ENCODE results near the gene GRK2. TPM values are rescaled to one million over a fixed set of nuclear protein-coding genes. Genes with fewer than 3 reads are reported as not detected.

Gene GRK2
- total and polyA plus RNA-seq, 3 donors from 2014 or later: 45.6 to 87.6 (median 64.3) TPM

GRCh38 chr11:67280341-67280787 is 14.1 kb downstream of the GRK2 start:
- Histone ChIP-seq H3K9me3 (no peaks in the 10 kb centered on the region), H3K4me3 (no peak overlapping the region), H3K36me3 (ENCODE audit: low read depth, missing control alignments) (no peaks in the 10 kb centered on the region), H3K27me3 (no peaks in the 10 kb centered on the region), H3K27ac (no peak overlapping the region), H3K4me1 (peaks cover 29% of the 10 kb centered on the region)
- intact Hi-C loops (cut with DNase I; ENCODE audit: low total_unique reads): no loop called here
- WGBS, 2 donors: 72 to 81% methylated on average over 9 to 13 of the region's 13 CpGs
- TF ChIP-seq CTCF (IDR thresholded peaks at IDR 0.05) (no peak), POLR2A (IDR thresholded peaks at IDR 0.05) (no peak)
- no peak for DNase-seq

GRCh38 chr11:67280788-67281551 is 14.7 kb downstream of the GRK2 start:
- no peaks in the 10 kb centered on the region for H3K36me3 ChIP-seq (ENCODE audit: low read depth, missing control alignments)
- intact Hi-C loops (cut with DNase I; ENCODE audit: low total_unique reads): no loop called here
- H3K4me3 ChIP-seq: no peak overlapping the region
- TF ChIP-seq CTCF (IDR thresholded peaks at IDR 0.05) (no peak), POLR2A (IDR thresholded peaks at IDR 0.05) (no peak)
- no peaks in the 10 kb centered on the region for H3K9me3 ChIP-seq
- H3K27me3 ChIP-seq: no peaks in the 10 kb centered on the region
- H3K27ac ChIP-seq: no peak overlapping the region
- peaks cover 23% of the 10 kb centered on the region for H3K4me1 ChIP-seq
- DNase-seq: no peak
- WGBS, 2 donors: 91 to 96% methylated on average over 12 to 31 of the region's 31 CpGs

GRCh38 chr11:67281552-67282150 is 15.4 kb downstream of the GRK2 start:
- no peaks in the 10 kb centered on the region for H3K9me3 ChIP-seq
- H3K36me3 ChIP-seq (ENCODE audit: low read depth, missing control alignments): no peaks in the 10 kb centered on the region
- H3K27ac ChIP-seq: no peak overlapping the region
- TF ChIP-seq POLR2A (IDR thresholded peaks at IDR 0.05): no peak
- TF ChIP-seq CTCF (IDR thresholded peaks at IDR 0.05): no peak
- intact Hi-C loops (cut with DNase I; ENCODE audit: low total_unique reads): no loop called here
- 93 to 95% methylated on average over 20 to 27 of the region's 27 CpGs for WGBS, 2 donors
- no peak overlapping the region for H3K4me3 ChIP-seq
- DNase-seq: no peak
- peaks cover 17% of the 10 kb centered on the region for H3K4me1 ChIP-seq
- no peaks in the 10 kb centered on the region for H3K27me3 ChIP-seq

- WGBS, 2 donors: 91 to 93% methylated on average over 17 to 20 of the region's 20 CpGs
- TF ChIP-seq POLR2A (IDR thresholded peaks at IDR 0.05) (no peak), CTCF (IDR thresholded peaks at IDR 0.05) (no peak)
- Histone ChIP-seq H3K4me1 (peaks cover 16% of the 10 kb centered on the region), H3K9me3 (no peaks in the 10 kb centered on the region), H3K27ac (no peak overlapping the region), H3K4me3 (no peak overlapping the region), H3K27me3 (no peaks in the 10 kb centered on the region), H3K36me3 (ENCODE audit: low read depth, missing control alignments) (no peaks in the 10 kb centered on the region)
- no peak for DNase-seq
- intact Hi-C loops (cut with DNase I; ENCODE audit: low total_unique reads): no loop called here
Observed at GRCh38 chr11:67282155-67282875, 16.0 kb downstream of the GRK2 start.

Measured in testis (tissue), 3 donors.